Stimulated activated naive CD8-positive, alpha-beta T cell treated with anti-CD3 and anti-CD28 coated beads, Interleukin-15, amount 100 ng/mL, for 72 hours (primary cell): ENCODE measurements around the gene ERMN.
"Not testable (repeated sequence)": the region's sequence is repeated elsewhere in the genome, so short reads cannot be mapped to it uniquely, and the experiment has no call there.

Source experiments
- ATAC-seq: fragments of 150-1000 bp; cut with Tn5 transposase; 2 replicates; pipeline ENCODE4 v1.10.0; 2021; ENCODE audit warnings: mild to moderate bottlenecking, moderate library complexity
- DNase-seq, 2 donors: peaks; one replicate each; pipeline ENCODE4 v3.0.0; 2021 to 2022
- H3K27ac Mint-ChIP-seq, 2 donors: one replicate each; pipeline ENCODE4 v1.8.0; 2022; ENCODE audit warnings: mild to moderate bottlenecking in 2 of 2, mixed read lengths in 2 of 2, moderate library complexity in 2 of 2
- H3K27me3 Mint-ChIP-seq: one replicate; pipeline ENCODE4 v1.8.0; 2022; ENCODE audit warnings: mixed read lengths
- H3K4me1 Mint-ChIP-seq: one replicate; pipeline ENCODE4 v1.8.0; 2022; ENCODE audit warnings: mild to moderate bottlenecking, mixed read lengths
- H3K4me3 Mint-ChIP-seq, 2 donors: one replicate each; pipeline ENCODE4 v1.8.0; 2022; ENCODE audit warnings: mild to moderate bottlenecking in 2 of 2, mixed read lengths in 2 of 2, moderate library complexity in 1 of 2
- H3K9me3 Mint-ChIP-seq, 2 donors: one replicate each; pipeline ENCODE4 v1.8.0; 2022; ENCODE audit warnings: mixed read lengths in 2 of 2

Gene ERMN

DNA sequence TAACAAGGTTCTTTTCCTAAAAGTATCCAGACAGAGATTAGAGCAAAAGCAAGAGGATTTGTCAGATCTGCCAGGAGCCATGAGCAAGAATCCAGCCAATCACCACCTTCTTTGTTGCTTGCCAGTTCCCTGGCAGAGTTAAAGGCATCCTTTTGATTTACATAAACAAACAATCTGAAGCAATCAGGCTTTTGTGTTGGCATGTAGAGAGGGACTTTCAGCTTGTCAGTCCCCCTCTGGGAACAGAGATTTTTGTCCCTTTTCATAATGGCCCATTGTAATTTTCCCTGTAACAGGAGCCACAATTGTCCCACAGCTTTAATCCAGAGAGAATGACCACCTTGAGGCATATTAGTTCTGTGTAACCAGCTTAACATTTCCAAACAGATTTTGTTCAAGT, at the start of gene ERMN:
TSS of gene ERMN (minus strand) at position 39 of the 400 bp plus-strand sequence. CDS start 182 bp downstream, outside the sequence.
- peaks cover 58% of the 10 kb centered on the region for H3K4me1 Mint-ChIP-seq
- H3K4me3 Mint-ChIP-seq = peak within 1 kb of the TSS in 1 of 2 donors; percentile 23
- no peaks in the 10 kb centered on the region for H3K27me3 Mint-ChIP-seq
- H3K27ac Mint-ChIP-seq = peak within 1 kb of the TSS in 1 of 2 donors; percentile 86
- no peak for DNase-seq
- no peak for ATAC-seq
- H3K9me3 Mint-ChIP-seq = no peaks in the 10 kb centered on the region

DNA sequence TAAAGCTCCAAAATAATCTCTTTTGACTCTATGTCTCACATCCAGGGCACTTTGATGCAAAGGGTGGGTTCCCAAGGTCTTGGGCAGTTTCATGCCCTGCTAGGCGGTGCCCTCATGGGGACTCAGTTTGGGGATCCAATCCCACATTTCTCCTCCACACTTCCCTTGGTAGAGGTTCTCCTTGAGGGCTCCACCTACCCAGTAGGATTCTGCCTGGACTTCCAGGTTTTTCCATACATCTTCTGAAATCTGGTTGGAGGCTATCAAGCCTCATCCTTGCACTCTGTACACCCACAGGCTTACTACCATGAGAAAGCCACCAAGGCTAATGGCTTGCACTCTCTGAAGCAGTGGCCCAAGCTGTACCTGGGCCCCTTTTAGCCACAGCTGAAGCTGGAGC, 49.8 kb upstream of the ERMN start:
- no peaks in the 10 kb centered on the region for H3K27me3 Mint-ChIP-seq
- no peak overlapping the region for H3K4me3 Mint-ChIP-seq
- DNase-seq (no peak), ATAC-seq (no peak)
- peaks cover 23 to 29% of the 10 kb centered on the region in 2 donors for H3K9me3 Mint-ChIP-seq
- H3K4me1 Mint-ChIP-seq = peaks cover 24% of the 10 kb centered on the region
- H3K27ac Mint-ChIP-seq = no peak overlapping the region

GRCh38 chr2:157368508-157368907, 42.9 kb upstream of the ERMN start:
- H3K4me3 Mint-ChIP-seq, ATAC-seq, H3K27ac Mint-ChIP-seq, DNase-seq, H3K27me3 Mint-ChIP-seq: not testable (repeated sequence)
- Mint-ChIP-seq H3K4me1 (peaks cover 35% of the 10 kb centered on the region), H3K9me3 (peaks cover 0 to 11% of the 10 kb centered on the region in 2 donors)

GRCh38 chr2:157367704-157368103, 42.1 kb upstream of the ERMN start:
- no peaks in the 10 kb centered on the region for H3K27me3 Mint-ChIP-seq
- peaks cover 5 to 19% of the 10 kb centered on the region in 2 donors for H3K9me3 Mint-ChIP-seq
- H3K27ac Mint-ChIP-seq = no peak overlapping the region
- ATAC-seq = no peak
- no peak overlapping the region for H3K4me3 Mint-ChIP-seq
- peaks cover 43% of the 10 kb centered on the region for H3K4me1 Mint-ChIP-seq
- no peak for DNase-seq

- Mint-ChIP-seq H3K9me3 (peaks cover 26 to 34% of the 10 kb centered on the region in 2 donors), H3K27me3 (no peaks in the 10 kb centered on the region), H3K4me1 (peaks cover 46% of the 10 kb centered on the region), H3K4me3 (peak overlapping the region; percentile 63 to 74), H3K27ac (peak overlapping the region; percentile 21 to 41)
- DNase-seq (peak in 1 of 2 donors; percentile 43), ATAC-seq (peak; percentile 89)
These were observed 38.8 kb upstream of the ERMN start for GRCh38 chr2:157364257-157364974.

DNA sequence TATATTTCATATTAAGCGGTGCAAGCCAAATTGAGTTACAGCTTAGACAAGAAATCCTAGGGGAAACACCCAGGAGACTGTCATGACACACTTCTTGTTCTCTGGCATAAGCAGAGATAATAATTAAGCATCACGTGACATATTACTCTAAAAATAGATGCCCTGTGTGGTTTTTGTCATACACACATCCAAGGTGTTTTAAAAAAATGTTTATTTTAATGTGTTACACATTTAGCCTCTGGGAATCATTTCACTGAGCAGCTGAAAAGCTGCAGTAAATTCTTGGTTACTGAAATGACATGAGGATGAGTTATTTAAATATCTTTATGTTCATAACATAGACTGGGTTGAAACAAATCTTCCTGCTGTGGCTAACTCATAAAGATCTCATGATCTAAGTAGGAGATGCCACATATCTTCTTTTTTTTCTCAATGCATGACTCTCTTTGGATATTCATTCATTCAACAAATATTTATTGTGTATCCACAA, 38.0 kb upstream of the ERMN start:
- DNase-seq = no peak
- H3K4me3 Mint-ChIP-seq = peak overlapping the region; percentile 63 to 74
- peaks cover 46% of the 10 kb centered on the region for H3K4me1 Mint-ChIP-seq

DNA sequence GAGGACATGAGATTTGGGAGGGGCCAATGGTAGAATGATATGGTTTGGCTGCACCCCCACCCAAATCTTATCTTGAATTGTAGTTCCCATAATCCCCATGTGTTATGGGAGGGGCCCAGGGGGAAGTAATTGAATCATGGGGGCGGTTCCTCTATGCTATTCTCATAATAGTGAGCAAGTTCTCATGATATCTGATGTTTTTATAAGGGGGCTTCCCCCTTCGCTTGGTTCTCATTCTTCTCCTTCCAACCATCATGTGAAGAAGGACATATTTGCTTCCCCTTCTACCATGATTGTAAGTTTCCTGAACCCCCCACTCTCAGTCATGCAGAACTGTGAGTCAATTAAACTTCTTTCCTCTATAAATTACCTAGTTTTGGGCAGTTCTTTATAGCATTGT, 37.0 kb upstream of the ERMN start:
- Mint-ChIP-seq H3K9me3 (peaks cover 26 to 29% of the 10 kb centered on the region in 2 donors), H3K4me1 (peaks cover 51% of the 10 kb centered on the region), H3K27me3 (no peaks in the 10 kb centered on the region), H3K27ac (no peak overlapping the region), H3K4me3 (no peak overlapping the region)
- DNase-seq (no peak), ATAC-seq (no peak)

More for the DNA sequence above, 38.0 kb upstream of the ERMN start:
- Mint-ChIP-seq H3K9me3 (peaks cover 26 to 34% of the 10 kb centered on the region in 2 donors), H3K27me3 (no peaks in the 10 kb centered on the region), H3K27ac (peak overlapping the region; percentile 21 to 41)
- ATAC-seq = peak; percentile 65

DNA sequence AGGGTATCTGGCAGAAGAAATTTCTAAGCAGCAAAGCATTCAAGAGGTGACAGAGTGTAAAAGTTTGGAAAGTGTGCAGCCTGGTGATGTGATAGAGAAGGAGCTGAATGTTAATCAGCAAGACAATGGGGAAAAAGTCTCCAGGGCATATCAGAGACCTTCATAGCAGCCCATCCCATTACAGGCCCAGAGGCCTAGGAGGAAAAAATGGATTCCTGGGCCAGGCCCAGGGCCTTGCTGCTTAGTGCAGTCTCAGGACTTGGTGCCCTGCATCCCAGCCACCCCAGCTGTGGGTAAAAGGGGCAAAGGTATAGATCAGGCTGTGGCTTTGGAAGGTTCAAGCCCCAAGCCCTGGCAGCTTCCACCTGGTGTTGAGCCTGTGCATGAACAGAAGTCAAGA, 35.9 kb upstream of the ERMN start:
- no peak for ATAC-seq
- Mint-ChIP-seq H3K9me3 (peaks cover 26% of the 10 kb centered on the region in 2 donors), H3K4me3 (no peak overlapping the region), H3K27me3 (no peaks in the 10 kb centered on the region), H3K4me1 (peaks cover 53% of the 10 kb centered on the region), H3K27ac (no peak overlapping the region)
- DNase-seq = no peak

GRCh38 chr2:157359628-157360027, 34.0 kb upstream of the ERMN start:
- H3K9me3 Mint-ChIP-seq = peaks cover 23 to 26% of the 10 kb centered on the region in 2 donors
- H3K27ac Mint-ChIP-seq = no peak overlapping the region
- H3K27me3 Mint-ChIP-seq = no peaks in the 10 kb centered on the region
- H3K4me3 Mint-ChIP-seq = no peak overlapping the region
- H3K4me1 Mint-ChIP-seq = peaks cover 52% of the 10 kb centered on the region
- no peak for ATAC-seq
- DNase-seq = no peak

DNA sequence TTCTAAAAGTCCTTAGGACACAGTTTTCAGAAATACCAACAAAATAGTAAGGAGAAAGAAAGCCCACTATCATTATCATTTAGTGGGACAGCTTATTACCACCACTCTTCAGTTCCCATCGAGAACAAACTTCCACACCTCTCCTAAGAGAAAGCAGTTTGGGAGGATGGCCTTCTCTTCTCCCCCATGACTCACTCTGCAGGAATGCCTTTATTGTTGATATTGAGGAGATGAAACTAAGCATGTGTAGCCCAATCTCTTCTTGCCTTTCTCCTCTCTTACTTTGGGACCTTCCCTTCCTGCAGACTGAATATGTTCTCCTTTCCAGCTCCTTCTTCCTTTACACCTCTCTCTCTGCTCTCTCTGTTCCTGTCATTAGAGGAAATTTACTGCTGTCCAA, 30.0 kb upstream of the ERMN start:
- DNase-seq (no peak), ATAC-seq (no peak)
- Mint-ChIP-seq H3K27ac (peak overlapping the region in 1 of 2 donors; percentile 6), H3K27me3 (no peaks in the 10 kb centered on the region), H3K9me3 (peaks cover 0 to 7% of the 10 kb centered on the region in 2 donors), H3K4me1 (peaks cover 46% of the 10 kb centered on the region), H3K4me3 (no peak overlapping the region)

- H3K27ac Mint-ChIP-seq = no peak overlapping the region
- H3K4me3 Mint-ChIP-seq = no peak overlapping the region
- peaks cover 51% of the 10 kb centered on the region for H3K4me1 Mint-ChIP-seq
- peaks cover 5 to 11% of the 10 kb centered on the region in 2 donors for H3K9me3 Mint-ChIP-seq
- H3K27me3 Mint-ChIP-seq = no peaks in the 10 kb centered on the region
- ATAC-seq (no peak), DNase-seq (no peak)
These were observed 24.4 kb upstream of the ERMN start for GRCh38 chr2:157349949-157350515.

- H3K27me3 Mint-ChIP-seq = no peaks in the 10 kb centered on the region
- DNase-seq = no peak
- peaks cover 36% of the 10 kb centered on the region for H3K4me1 Mint-ChIP-seq
- peak overlapping the region; percentile 49 to 70 for H3K4me3 Mint-ChIP-seq
- peaks cover 22 to 26% of the 10 kb centered on the region in 2 donors for H3K9me3 Mint-ChIP-seq
- H3K27ac Mint-ChIP-seq = peak overlapping the region; percentile 78
- no peak for ATAC-seq
These were observed 22.8 kb upstream of the ERMN start for GRCh38 chr2:157348291-157348921.

DNA sequence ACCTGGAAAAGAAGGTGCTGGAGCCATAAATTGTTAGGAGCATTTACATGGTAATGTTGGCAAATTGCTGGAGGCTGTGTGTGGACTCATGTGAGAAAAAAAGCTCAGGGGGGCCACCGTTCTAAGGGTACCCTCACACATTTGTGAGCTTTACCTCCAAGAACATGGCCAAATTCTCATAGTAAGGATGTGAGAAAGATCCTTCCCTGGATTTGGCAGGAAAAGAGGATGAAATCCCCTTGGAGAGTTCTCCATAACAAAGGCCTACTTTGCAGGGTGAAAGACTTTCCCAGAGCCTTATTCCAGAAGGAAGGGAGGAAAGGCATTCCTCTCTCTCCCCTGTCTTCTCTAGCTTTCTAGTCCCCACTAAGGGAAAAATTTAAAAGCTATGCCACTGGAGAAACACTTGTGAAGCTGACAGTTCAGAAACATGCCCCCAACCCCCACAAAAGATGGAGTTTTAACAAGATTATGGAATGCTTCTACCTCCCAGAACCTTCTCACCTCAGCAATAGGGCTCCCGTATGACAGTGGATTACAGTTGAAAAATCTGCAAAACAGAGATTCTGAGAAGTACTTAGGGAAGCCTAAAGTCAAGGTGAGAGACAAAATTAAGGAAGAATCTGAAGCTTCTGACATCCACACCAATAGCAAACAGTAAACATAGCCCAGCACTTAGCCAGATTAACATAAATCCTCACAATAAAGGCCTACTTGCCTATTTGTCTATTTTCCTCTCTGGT, 20.2 kb upstream of the ERMN start:
- H3K4me1 Mint-ChIP-seq = peaks cover 30% of the 10 kb centered on the region
- H3K4me3 Mint-ChIP-seq = no peak overlapping the region
- DNase-seq (no peak), ATAC-seq (no peak)
- peaks cover 43 to 47% of the 10 kb centered on the region in 2 donors for H3K9me3 Mint-ChIP-seq
- H3K27me3 Mint-ChIP-seq = no peaks in the 10 kb centered on the region
- no peak overlapping the region for H3K27ac Mint-ChIP-seq

- Mint-ChIP-seq H3K4me1 (peaks cover 17% of the 10 kb centered on the region), H3K9me3 (peaks cover 43 to 47% of the 10 kb centered on the region in 2 donors)
- not testable (repeated sequence) for DNase-seq, H3K4me3 Mint-ChIP-seq, ATAC-seq, H3K27me3 Mint-ChIP-seq, H3K27ac Mint-ChIP-seq
These were observed 15.8 kb upstream of the ERMN start for GRCh38 chr2:157341381-157341780.

DNA sequence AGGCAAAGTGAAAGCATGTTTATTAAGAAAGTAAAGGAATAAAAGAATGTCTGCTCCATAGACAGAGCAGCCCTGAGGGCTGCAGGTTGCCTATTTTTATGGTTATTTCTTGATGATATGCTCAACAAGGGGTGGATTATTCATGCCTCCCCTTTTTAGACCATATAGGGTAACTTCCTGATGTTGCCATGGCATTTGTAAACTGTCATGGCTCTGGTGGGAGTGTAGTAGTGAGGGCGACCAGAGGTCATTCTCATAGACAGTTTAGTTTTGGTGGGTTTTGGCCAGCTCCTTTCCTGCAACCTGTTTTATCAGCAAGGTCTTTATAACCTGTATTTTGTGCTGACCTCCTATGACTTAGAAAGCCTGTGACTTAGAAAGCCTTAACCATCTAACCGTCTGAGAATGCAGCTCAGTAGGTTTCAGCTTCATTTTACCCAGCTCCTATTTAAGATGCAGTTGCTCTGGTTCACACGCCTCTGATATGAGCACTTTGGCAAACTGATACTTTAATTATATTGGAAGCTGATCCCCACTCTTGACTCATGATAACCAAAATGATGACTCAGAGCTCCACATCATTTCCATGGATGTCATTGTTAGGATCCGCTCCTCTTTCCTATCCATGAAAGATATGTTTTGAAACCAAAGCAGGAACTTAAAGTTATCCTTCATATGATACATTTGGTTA, 14.5 kb upstream of the ERMN start:
- Mint-ChIP-seq H3K4me1 (peaks cover 25% of the 10 kb centered on the region), H3K9me3 (peaks cover 40 to 42% of the 10 kb centered on the region in 2 donors), H3K27ac (no peak overlapping the region), H3K27me3 (no peaks in the 10 kb centered on the region), H3K4me3 (no peak overlapping the region)
- ATAC-seq = no peak
- DNase-seq = no peak
